Thymus (tissue), 11 donors: ENCODE data around the gene NCOA1. TPM values are rescaled to one million over a fixed set of nuclear protein-coding genes. Genes with fewer than 3 reads are reported as not detected.

Experiments used
- DNase-seq, 9 donors: peaks; one replicate each; pipeline ENCODE4 v3.0.0-alpha.2; 2013; ENCODE audit warnings: low spot score in 9 of 9, low read depth in 6 of 9, missing footprints in 1 of 9
- H3K27ac ChIP-seq, 2 donors: one replicate each; pipeline ENCODE4 v1.5.1; 2013; ENCODE audit warnings: control low read depth in 1 of 2, low read depth in 1 of 2, low read length in 1 of 2, mild to moderate bottlenecking in 1 of 2, moderate library complexity in 1 of 2
- H3K27me3 ChIP-seq, 2 donors: one replicate each; pipeline ENCODE4 v1.5.1; 2013; ENCODE audit warnings: low read length in 1 of 2; ENCODE audit not compliant: control insufficient read depth in 2 of 2, insufficient read depth in 1 of 2
- H3K36me3 ChIP-seq, 2 donors: one replicate each; pipeline ENCODE4 v1.5.1; 2013; ENCODE audit warnings: low read length in 1 of 2, mild to moderate bottlenecking in 1 of 2, moderate library complexity in 1 of 2; ENCODE audit not compliant: control insufficient read depth in 2 of 2, insufficient read depth in 2 of 2
- H3K4me1 ChIP-seq, 2 donors: one replicate each; pipeline ENCODE4 v1.5.1; 2013; ENCODE audit warnings: low read length in 2 of 2; ENCODE audit not compliant: control insufficient read depth in 2 of 2, insufficient read depth in 2 of 2
- H3K4me3 ChIP-seq, 2 donors: one replicate each; pipeline ENCODE4 v1.5.1; 2013; ENCODE audit warnings: low read length in 2 of 2, control low read depth in 1 of 2, mild to moderate bottlenecking in 1 of 2
- H3K9me3 ChIP-seq, 2 donors: one replicate each; pipeline ENCODE4 v1.5.1; 2013; ENCODE audit warnings: low read length in 1 of 2, mild to moderate bottlenecking in 1 of 2; ENCODE audit not compliant: control insufficient read depth in 2 of 2, insufficient read depth in 1 of 2
- WGBS: extraction: QIAGEN DNeasy Blood & Tissue Kit; methylation state at CpG from one replicate; pipeline ENCODE4 v1.1.7; 2013; 5-methylcytosine and 5-hydroxymethylcytosine counted together
- polyA plus RNA-seq: library from polyadenylated mRNA; stranded (reverse); fragments of 200-250 nt; gene quantifications from one replicate; pipeline ENCODE4 v1.2.3, GENCODE V29; 2013
- total RNA-seq: library from RNA; stranded (reverse); fragments of 120-200 nt; gene quantifications from one replicate; pipeline ENCODE4 v1.2.4, GENCODE V29; 2013
- donor health status: healthy.

NCOA1 gene
- total and polyA plus RNA-seq, 2 donors, result 12.4 to 22.3 TPM

GRCh38 chr2:24783641-24784040 lies 292.6 kb downstream of the NCOA1 start:
- 97% methylated on average over 3 of the region's 3 CpGs for WGBS
- Histone ChIP-seq H3K27me3 (no peaks in the 10 kb centered on the region), H3K9me3 (no peaks in the 10 kb centered on the region), H3K4me1 (no peaks in the 10 kb centered on the region), H3K36me3 (no peaks in the 10 kb centered on the region), H3K4me3 (no peak overlapping the region), H3K27ac (no peak overlapping the region)
- no peak for DNase-seq

GRCh38 chr2:24785671-24786321 lies 294.7 kb downstream of the NCOA1 start:
- peak in 1 of 9 donors; percentile 9 for DNase-seq
- 81% methylated on average over 6 of the region's 6 CpGs for WGBS
- H3K4me3 ChIP-seq, result no peak overlapping the region
- peaks cover 0 to 3% of the 10 kb centered on the region in 2 donors for H3K36me3 ChIP-seq
- no peaks in the 10 kb centered on the region for H3K4me1 ChIP-seq
- no peaks in the 10 kb centered on the region for H3K27me3 ChIP-seq
- no peaks in the 10 kb centered on the region for H3K9me3 ChIP-seq
- no peak overlapping the region for H3K27ac ChIP-seq

GRCh38 chr2:24787532-24787931 lies 296.5 kb downstream of the NCOA1 start:
- H3K27me3 ChIP-seq, result no peaks in the 10 kb centered on the region
- 97% methylated on average over 2 of the region's 2 CpGs for WGBS
- peaks cover 0 to 3% of the 10 kb centered on the region in 2 donors for H3K36me3 ChIP-seq
- H3K9me3 ChIP-seq, result no peaks in the 10 kb centered on the region
- no peak for DNase-seq
- H3K4me1 ChIP-seq, result peaks cover 2 to 9% of the 10 kb centered on the region in 2 donors
- H3K4me3 ChIP-seq, result no peak overlapping the region
- no peak overlapping the region for H3K27ac ChIP-seq

GRCh38 chr2:24788816-24789215 lies 297.8 kb downstream of the NCOA1 start:
- 83% methylated on average over 3 of the region's 3 CpGs for WGBS
- H3K27me3 ChIP-seq, result no peaks in the 10 kb centered on the region

GRCh38 chr2:24791452-24791851 lies 300.4 kb downstream of the NCOA1 start:
- Histone ChIP-seq H3K36me3 (peaks cover 5 to 16% of the 10 kb centered on the region in 2 donors), H3K4me1 (peaks cover 9 to 19% of the 10 kb centered on the region in 2 donors), H3K4me3 (no peak overlapping the region), H3K27ac (peak overlapping the region in 1 of 2 donors; percentile 5), H3K9me3 (peaks cover 0 to 2% of the 10 kb centered on the region in 2 donors), H3K27me3 (no peaks in the 10 kb centered on the region)
- DNase-seq, result no peak
- 96% methylated on average over 5 of the region's 5 CpGs for WGBS

More at GRCh38 chr2:24788816-24789215, 297.8 kb downstream of the NCOA1 start:
- H3K36me3 ChIP-seq, result peaks cover 0 to 3% of the 10 kb centered on the region in 2 donors
- H3K4me3 ChIP-seq, result no peak overlapping the region
- peaks cover 5 to 15% of the 10 kb centered on the region in 2 donors for H3K4me1 ChIP-seq
- H3K9me3 ChIP-seq, result peaks cover 0 to 2% of the 10 kb centered on the region in 2 donors
- H3K27ac ChIP-seq, result no peak overlapping the region
- DNase-seq, result no peak

- Histone ChIP-seq H3K36me3 (peaks cover 9 to 26% of the 10 kb centered on the region in 2 donors), H3K9me3 (peaks cover 0 to 2% of the 10 kb centered on the region in 2 donors), H3K4me3 (peak overlapping the region; percentile 76 to 91), H3K27me3 (no peaks in the 10 kb centered on the region), H3K27ac (peak overlapping the region; percentile 97 to 99), H3K4me1 (peaks cover 9 to 19% of the 10 kb centered on the region in 2 donors)
- 7% methylated on average over 6 of the region's 6 CpGs for WGBS
- DNase-seq, result peak in 1 of 9 donors; percentile 8
Measured at GRCh38 chr2:24792542-24792873, 301.5 kb downstream of the NCOA1 start.

GRCh38 chr2:24792874-24793760 lies 302.1 kb downstream of the NCOA1 start, which contains the start of the genes CENPO and PTRHD1:
Gene CENPO, plus strand, starts transcription at chr2:24793425. Its CDS starts 495 bp downstream, at chr2:24793920.
Gene PTRHD1, minus strand, starts transcription at chr2:24793391. Its CDS starts 14 bp downstream, at chr2:24793377.
- Histone ChIP-seq H3K36me3 (peaks cover 9 to 32% of the 10 kb centered on the region in 2 donors), H3K27me3 (no peaks in the 10 kb centered on the region), H3K4me3 (peak within 1 kb of the TSS; percentile 76 to 91), H3K9me3 (peaks cover 0 to 2% of the 10 kb centered on the region in 2 donors), H3K27ac (peak within 1 kb of the TSS; percentile 97 to 99), H3K4me1 (peaks cover 9 to 19% of the 10 kb centered on the region in 2 donors)
- WGBS, result under 1% methylated on average over 74 of the region's 74 CpGs
- DNase-seq, result peak; percentile 86 to 98 (median 95)

GRCh38 chr2:24793761-24794435 lies 302.8 kb downstream of the NCOA1 start:
- WGBS, result 10% methylated on average over 14 of the region's 14 CpGs
- Histone ChIP-seq H3K27me3 (no peaks in the 10 kb centered on the region), H3K4me3 (peak overlapping the region; percentile 76 to 91), H3K27ac (peak overlapping the region in 1 of 2 donors; percentile 97), H3K36me3 (peaks cover 9 to 35% of the 10 kb centered on the region in 2 donors), H3K4me1 (peaks cover 9 to 19% of the 10 kb centered on the region in 2 donors), H3K9me3 (peaks cover 0 to 2% of the 10 kb centered on the region in 2 donors)
- DNase-seq, result peak in 4 of 9 donors; percentile 2 to 26 (median 11)
